Fibroblast of pulmonary artery (primary cell): ENCODE data around the gene HS3ST2.

Source experiments
- DNase-seq: peaks from one replicate; pipeline ENCODE4 v3.0.0-alpha.2; 2010; ENCODE audit warnings: low read depth
- H3K4me3 ChIP-seq: replicated peaks from 2 replicates; pipeline ENCODE4 v1.5.1; 2011; ENCODE audit warnings: low read depth, mild to moderate bottlenecking, control low read depth, low read length, moderate library complexity
- TF ChIP-seq, protein P1 (sequence below): IDR thresholded peaks from 2 replicates; pipeline ENCODE4 v1.5.1; 2011; ENCODE audit warnings: mild to moderate bottlenecking, control low read depth, low read length, inconsistent platforms; ENCODE audit errors: missing control alignments

Gene HS3ST2

GRCh38 chr16:22781480-22781879 lies 32.5 kb upstream of the HS3ST2 start:
- DNase-seq, result no peak
- H3K4me3 ChIP-seq, result no peak overlapping the region
- TF ChIP-seq, protein P1, sequence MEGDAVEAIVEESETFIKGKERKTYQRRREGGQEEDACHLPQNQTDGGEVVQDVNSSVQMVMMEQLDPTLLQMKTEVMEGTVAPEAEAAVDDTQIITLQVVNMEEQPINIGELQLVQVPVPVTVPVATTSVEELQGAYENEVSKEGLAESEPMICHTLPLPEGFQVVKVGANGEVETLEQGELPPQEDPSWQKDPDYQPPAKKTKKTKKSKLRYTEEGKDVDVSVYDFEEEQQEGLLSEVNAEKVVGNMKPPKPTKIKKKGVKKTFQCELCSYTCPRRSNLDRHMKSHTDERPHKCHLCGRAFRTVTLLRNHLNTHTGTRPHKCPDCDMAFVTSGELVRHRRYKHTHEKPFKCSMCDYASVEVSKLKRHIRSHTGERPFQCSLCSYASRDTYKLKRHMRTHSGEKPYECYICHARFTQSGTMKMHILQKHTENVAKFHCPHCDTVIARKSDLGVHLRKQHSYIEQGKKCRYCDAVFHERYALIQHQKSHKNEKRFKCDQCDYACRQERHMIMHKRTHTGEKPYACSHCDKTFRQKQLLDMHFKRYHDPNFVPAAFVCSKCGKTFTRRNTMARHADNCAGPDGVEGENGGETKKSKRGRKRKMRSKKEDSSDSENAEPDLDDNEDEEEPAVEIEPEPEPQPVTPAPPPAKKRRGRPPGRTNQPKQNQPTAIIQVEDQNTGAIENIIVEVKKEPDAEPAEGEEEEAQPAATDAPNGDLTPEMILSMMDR, result no peak

DNA sequence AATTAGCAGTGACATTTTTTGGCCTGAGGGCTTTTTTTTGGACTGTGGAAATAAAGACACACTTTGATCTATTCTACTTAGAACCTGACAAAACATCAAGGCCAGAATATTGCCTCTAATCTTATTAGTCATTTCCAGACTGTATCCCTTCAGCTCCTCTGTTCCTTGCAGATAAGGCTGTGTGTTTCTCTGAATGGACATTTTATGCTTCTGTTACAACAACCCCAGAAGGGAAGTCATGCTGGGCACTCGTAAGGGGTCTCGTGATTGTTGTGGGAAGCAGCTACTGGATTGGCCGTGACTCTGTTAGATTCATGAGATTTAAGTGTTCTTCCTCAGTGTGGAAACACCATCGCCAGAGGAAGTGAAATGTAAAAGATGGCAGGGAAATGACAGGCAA lies 31.6 kb upstream of the HS3ST2 start:
- no peak overlapping the region for H3K4me3 ChIP-seq
- TF ChIP-seq, protein P1, result no peak
- no peak for DNase-seq

DNA sequence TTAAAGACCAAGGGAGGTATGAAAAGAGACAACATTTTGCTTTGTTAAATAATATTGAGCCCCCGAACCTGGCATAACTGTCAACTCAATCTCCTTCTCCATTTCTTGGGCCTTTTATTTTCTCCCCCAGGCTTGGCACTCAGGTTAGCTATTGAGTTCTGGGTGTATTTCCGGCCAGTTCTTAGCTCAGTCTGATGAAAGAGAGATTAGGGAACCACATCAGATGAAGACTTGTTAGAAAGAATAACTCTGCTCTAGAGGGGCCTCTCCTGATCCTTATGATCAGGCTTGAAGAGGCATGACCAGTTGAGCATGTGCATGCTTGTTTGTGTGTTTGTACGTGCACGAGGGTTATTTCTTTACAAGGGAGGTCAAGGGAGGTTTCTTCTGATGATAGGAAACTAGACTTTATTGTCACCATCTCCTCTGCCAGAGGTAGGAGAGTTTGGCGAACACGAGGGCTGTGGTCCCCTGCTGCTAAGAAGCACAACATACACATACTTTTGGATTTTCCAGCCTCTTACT lies 29.2 kb upstream of the HS3ST2 start:
- TF ChIP-seq, protein P1, result no peak
- no peak overlapping the region for H3K4me3 ChIP-seq
- DNase-seq, result no peak

GRCh38 chr16:22785552-22785951 lies 28.4 kb upstream of the HS3ST2 start:
- TF ChIP-seq, protein P1, result no peak
- H3K4me3 ChIP-seq, result no peak overlapping the region
- DNase-seq, result no peak

DNA sequence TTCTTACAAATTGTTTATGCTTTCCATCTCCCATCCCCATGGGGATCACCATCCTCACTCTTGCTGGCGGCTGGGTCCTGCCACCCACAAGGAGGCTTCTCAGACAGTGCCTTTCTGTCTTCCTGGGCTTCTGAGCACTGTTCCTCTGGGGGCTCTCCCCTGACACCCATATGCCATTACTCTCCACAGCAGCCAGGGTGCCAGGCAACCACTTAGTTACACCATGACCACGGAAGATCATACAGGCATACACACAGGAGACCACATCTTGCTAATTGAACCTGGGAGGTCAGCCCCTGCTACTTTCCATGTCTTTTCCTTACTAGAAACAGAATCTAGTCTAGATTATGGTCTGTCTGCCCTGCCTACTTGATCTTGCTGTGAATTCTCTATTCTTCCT lies 27.7 kb upstream of the HS3ST2 start:
- H3K4me3 ChIP-seq, result no peak overlapping the region
- no peak for DNase-seq
- TF ChIP-seq, protein P1, result no peak

DNA sequence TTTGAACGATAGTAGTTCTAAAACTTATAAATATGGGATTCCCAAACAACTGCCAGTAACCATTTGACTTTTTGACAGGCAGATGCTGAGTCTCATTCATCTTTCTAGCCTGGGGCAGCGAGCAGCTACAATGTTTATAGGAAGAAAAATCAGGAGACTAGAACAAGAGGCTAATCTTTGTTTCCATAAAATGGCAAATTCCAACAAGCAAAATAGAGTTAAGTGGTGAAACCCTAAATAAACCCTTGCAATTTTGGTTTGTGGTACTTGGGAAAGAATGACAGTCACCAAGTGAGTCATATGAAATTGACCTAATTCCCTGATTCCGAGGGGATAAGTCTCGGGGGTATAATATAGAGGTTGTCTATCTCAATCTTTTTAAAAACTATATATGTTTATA lies 27.3 kb upstream of the HS3ST2 start:
- H3K4me3 ChIP-seq, result no peak overlapping the region
- DNase-seq, result no peak
- TF ChIP-seq, protein P1, result no peak

DNA sequence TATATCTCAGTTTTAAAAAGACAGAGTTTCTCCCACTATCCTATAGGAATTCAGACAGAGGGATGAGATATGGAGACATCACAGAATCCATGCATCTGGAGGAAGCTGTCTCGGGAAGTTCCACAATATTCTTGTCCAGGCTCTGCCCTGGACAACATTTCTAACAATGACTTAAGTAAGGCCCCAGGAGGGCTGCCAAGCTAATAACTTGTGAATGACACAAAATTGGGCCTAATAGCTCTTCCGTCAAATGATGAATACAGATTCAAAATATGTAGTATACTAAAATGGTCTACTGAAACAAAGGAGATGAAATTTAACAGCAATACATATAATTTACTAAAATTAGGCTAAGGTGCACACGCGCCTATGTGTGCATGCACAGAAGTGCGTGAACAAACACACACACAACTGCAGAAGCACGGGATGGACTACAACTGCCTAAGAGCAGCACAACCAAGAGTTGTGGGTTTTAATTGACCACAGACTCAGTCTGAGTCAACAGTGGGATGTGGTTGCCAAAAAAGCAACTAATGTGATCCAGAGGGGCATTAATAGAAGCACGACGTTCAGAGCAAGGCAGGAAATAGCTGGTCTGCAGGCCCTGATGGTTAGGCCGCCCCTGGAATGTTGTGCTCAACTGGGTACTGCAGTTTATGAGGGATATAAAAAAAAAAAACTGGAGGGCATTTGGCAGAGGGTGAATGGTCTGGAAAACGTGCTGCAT lies 26.3 kb upstream of the HS3ST2 start:
- no peak overlapping the region for H3K4me3 ChIP-seq
- no peak for DNase-seq
- TF ChIP-seq, protein P1, result no peak
